A673 (cell line): ENCODE data around the gene ZNF784. TPM values are rescaled to one million over a fixed set of nuclear protein-coding genes. Genes with fewer than 3 reads are reported as not detected.

ENCODE experiments used
- BruUV-seq: library from RNA; stranded (reverse); fragments of 400-500 nt; replicated peaks from 2 replicates; lab custom pipeline; 2021; lab: Mats Ljungman, UMichigan
- CTCF ChIA-PET: fragments of 300-600 bp; sonication (Branson Sonifier 250); formaldehyde crosslinking; loops from one replicate; lab custom pipeline; 2022; ENCODE audit warnings: antibody characterized with exemption; lab: Charles Lee
- POLR2A ChIA-PET: fragments of 300-600 bp; sonication (Branson Sonifier 250); formaldehyde crosslinking; loops from one replicate; lab custom pipeline; 2022; ENCODE audit warnings: antibody characterized with exemption; ENCODE audit not compliant: low non-redundant PET; lab: Charles Lee
- DNase-seq: peaks from one replicate; pipeline ENCODE4 v3.0.0-alpha.2; 2015; ENCODE audit warnings: low spot score
- H3K27ac ChIP-seq: fragments of 200-600 bp; sonication (generic); 2 replicates; pipeline ENCODE4 v1.5.1; 2016; ENCODE audit warnings: mixed run types, low read depth, mild to moderate bottlenecking, mixed read lengths, antibody characterized with exemption, low read length; ENCODE audit not compliant: poor library complexity, severe bottlenecking
- H3K27me3 ChIP-seq: fragments of 200-600 bp; sonication (generic); replicated peaks from 2 replicates; pipeline ENCODE4 v1.6.1; 2017; ENCODE audit warnings: mixed run types, low read depth, mild to moderate bottlenecking, mixed read lengths, antibody characterized with exemption, low read length; ENCODE audit not compliant: insufficient read depth, poor library complexity
- H3K36me3 ChIP-seq: fragments of 200-600 bp; sonication (generic); 2 replicates; pipeline ENCODE4 v1.6.1; 2016; ENCODE audit warnings: mixed run types, mild to moderate bottlenecking, mixed read lengths, antibody characterized with exemption, low read length; ENCODE audit not compliant: insufficient read depth, poor library complexity, severe bottlenecking
- H3K4me1 ChIP-seq: fragments of 200-600 bp; sonication (generic); 2 replicates; pipeline ENCODE4 v1.6.1; 2017; ENCODE audit warnings: mixed run types, mild to moderate bottlenecking, mixed read lengths, antibody characterized with exemption, low read length; ENCODE audit not compliant: insufficient read depth, poor library complexity, severe bottlenecking
- H3K4me3 ChIP-seq: fragments of 200-600 bp; sonication (generic); 2 replicates; pipeline ENCODE4 v1.5.1; 2016; ENCODE audit warnings: low read depth, mixed run types, mild to moderate bottlenecking, mixed read lengths, low read length; ENCODE audit not compliant: poor library complexity, severe bottlenecking
- H3K9me3 ChIP-seq: fragments of 200-600 bp; sonication (generic); 2 replicates; pipeline ENCODE4 v1.6.1; 2016; ENCODE audit warnings: mixed run types, low read depth, mild to moderate bottlenecking, mixed read lengths, antibody characterized with exemption, low read length; ENCODE audit not compliant: poor library complexity, severe bottlenecking
- EZH2 ChIP-seq: fragments of 200-600 bp; sonication (generic); IDR thresholded peaks from 2 replicates; pipeline ENCODE4 v1.6.1; 2017; ENCODE audit warnings: borderline replicate concordance, low read depth, mild to moderate bottlenecking, mixed read lengths, antibody characterized with exemption, low read length; ENCODE audit not compliant: poor library complexity, severe bottlenecking
- intact Hi-C: fragments of 100-400 bp; cut with micrococcal nuclease; formaldehyde crosslinking; loops from one replicate; pipeline ENCODE4 v1.10.0; 2022; ENCODE audit not compliant: unreplicated experiment
- total RNA-seq: library from RNA; stranded (reverse); gene quantifications from 2 replicates; pipeline ENCODE4 v1.2.3, GENCODE V29; 2021
- TF ChIP-seq, protein P1 (sequence below): fragments of 300-800, 200-600 bp; sonication (generic); conservative IDR thresholded peaks from 2 replicates; pipeline ENCODE4 v1.5.1; 2017; ENCODE audit warnings: low read depth, mild to moderate bottlenecking, antibody characterized with exemption, low read length, moderate library complexity, mixed read lengths

ZNF784 gene
- total RNA-seq, 1 experiment from 2014 or later, result 7.1 TPM

DNA sequence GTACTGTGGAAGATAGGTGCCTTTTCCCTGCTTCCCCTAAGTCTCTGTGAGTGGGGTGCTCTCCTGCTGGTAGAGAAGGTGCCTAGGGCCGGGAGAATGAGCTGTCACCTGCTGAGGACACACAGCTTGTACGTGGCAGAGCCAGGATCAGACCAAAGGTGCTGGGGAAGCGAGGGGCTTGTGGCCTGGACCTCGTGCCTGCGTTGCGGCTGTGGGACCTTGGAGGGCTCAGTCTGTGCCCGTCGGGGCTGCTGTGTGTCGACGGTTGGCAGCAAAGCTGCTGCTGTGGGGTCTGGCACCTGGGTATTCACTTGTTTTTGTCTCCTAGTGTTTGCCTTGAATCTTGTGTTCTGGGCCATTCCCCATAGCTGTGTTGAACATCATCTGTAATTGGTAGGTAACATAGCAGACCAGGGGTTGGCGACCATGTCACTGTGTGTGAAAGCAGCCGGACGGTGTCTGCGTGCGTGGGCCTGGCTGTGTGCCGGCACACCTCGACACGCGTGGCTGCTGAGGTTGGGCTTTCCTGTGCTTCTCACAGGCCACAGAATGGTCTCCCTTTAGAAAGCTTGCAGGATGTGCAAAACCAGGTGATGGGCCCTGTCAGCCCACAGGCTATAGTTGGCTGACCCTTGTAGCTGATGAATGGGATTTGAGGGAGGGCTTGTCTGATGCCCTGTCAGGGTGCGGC is 39.6 kb upstream of the ZNF784 start:
- TF ChIP-seq EZH2, result no peak
- Histone ChIP-seq H3K4me3 (no peak overlapping the region), H3K27ac (no peak overlapping the region), H3K9me3 (no peaks in the 10 kb centered on the region), H3K27me3 (no peaks in the 10 kb centered on the region), H3K4me1 (no peaks in the 10 kb centered on the region), H3K36me3 (peaks cover 90% of the 10 kb centered on the region)
- no peak for DNase-seq
- POLR2A ChIA-PET, result no interaction called here
- intact Hi-C loops, result no loop called here
- CTCF ChIA-PET, result no interaction called here
- BruUV-seq, result no TSS peak

DNA sequence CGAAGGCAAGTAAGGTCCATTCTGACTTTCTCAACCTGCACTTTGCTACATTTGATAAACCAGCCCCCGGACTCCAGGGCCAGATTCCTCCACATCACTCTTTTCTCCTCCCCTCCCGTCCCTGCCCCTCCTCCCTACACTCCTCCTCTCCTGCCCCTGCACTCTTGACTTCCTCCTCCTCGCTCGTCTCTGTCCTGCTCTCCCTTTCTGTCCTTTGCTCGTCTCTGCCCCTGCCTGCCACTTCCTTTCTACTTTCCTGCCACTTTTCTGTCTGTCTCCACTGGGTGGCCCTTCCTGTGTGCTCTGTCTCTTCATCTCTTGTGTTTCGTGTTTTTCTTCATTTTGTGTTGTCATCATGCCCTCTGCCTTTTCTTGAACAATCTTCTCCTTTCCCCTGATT is 37.5 kb upstream of the ZNF784 start:
- ChIA-PET CTCF (no interaction called here), POLR2A (no interaction called here)
- intact Hi-C loops, result no loop called here
- Histone ChIP-seq H3K4me1 (peaks cover 18% of the 10 kb centered on the region), H3K9me3 (no peaks in the 10 kb centered on the region), H3K27me3 (no peaks in the 10 kb centered on the region), H3K4me3 (no peak overlapping the region), H3K36me3 (peaks cover 71% of the 10 kb centered on the region), H3K27ac (no peak overlapping the region)
- BruUV-seq, result no TSS peak
- DNase-seq, result no peak
- TF ChIP-seq, protein P1, sequence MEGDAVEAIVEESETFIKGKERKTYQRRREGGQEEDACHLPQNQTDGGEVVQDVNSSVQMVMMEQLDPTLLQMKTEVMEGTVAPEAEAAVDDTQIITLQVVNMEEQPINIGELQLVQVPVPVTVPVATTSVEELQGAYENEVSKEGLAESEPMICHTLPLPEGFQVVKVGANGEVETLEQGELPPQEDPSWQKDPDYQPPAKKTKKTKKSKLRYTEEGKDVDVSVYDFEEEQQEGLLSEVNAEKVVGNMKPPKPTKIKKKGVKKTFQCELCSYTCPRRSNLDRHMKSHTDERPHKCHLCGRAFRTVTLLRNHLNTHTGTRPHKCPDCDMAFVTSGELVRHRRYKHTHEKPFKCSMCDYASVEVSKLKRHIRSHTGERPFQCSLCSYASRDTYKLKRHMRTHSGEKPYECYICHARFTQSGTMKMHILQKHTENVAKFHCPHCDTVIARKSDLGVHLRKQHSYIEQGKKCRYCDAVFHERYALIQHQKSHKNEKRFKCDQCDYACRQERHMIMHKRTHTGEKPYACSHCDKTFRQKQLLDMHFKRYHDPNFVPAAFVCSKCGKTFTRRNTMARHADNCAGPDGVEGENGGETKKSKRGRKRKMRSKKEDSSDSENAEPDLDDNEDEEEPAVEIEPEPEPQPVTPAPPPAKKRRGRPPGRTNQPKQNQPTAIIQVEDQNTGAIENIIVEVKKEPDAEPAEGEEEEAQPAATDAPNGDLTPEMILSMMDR, result no peak
- TF ChIP-seq EZH2, result no peak

GRCh38 chr19:55660991-55661390 is 36.6 kb upstream of the ZNF784 start:
- H3K27ac ChIP-seq, result no peak overlapping the region
- DNase-seq, result no peak
- intact Hi-C loops, result no loop called here
- H3K4me1 ChIP-seq, result peaks cover 18% of the 10 kb centered on the region
- no peak for TF ChIP-seq EZH2
- TF ChIP-seq, protein P1, result no peak
- no peak overlapping the region for H3K4me3 ChIP-seq
- ChIA-PET POLR2A (no interaction called here), CTCF (no interaction called here)
- no peaks in the 10 kb centered on the region for H3K27me3 ChIP-seq
- BruUV-seq, result no TSS peak
- no peaks in the 10 kb centered on the region for H3K9me3 ChIP-seq
- H3K36me3 ChIP-seq, result peaks cover 63% of the 10 kb centered on the region

DNA sequence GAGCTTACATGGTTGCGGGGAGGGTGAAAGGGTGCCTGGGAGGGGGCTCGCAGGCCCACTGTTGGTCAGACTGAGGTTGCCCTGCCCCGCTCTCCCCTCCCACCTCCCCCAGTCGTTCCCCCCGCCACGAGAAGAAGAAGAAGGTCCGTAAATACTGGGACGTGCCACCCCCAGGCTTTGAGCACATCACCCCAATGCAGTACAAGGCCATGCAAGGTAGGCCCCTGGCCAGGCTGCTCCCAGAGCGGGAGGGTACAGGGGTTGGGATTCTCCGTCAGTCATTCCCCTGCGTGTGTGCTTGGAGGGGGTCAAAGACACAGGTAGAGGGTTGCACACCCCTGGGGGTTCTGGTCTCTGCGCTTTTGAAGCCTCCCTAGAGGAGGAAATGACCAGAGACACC is 36.0 kb upstream of the ZNF784 start:
- peaks cover 18% of the 10 kb centered on the region for H3K4me1 ChIP-seq
- peaks cover 64% of the 10 kb centered on the region for H3K36me3 ChIP-seq
- ChIA-PET CTCF (no interaction called here), POLR2A (no interaction called here)
- no peak overlapping the region for H3K4me3 ChIP-seq
- intact Hi-C loops, result no loop called here
- no TSS peak for BruUV-seq
- no peaks in the 10 kb centered on the region for H3K27me3 ChIP-seq
- H3K27ac ChIP-seq, result no peak overlapping the region
- TF ChIP-seq, protein P1, result no peak
- no peak for TF ChIP-seq EZH2
- DNase-seq, result no peak
- H3K9me3 ChIP-seq, result no peaks in the 10 kb centered on the region
